Mesothelial cell of epicardium (in vitro differentiated cells): ENCODE measurements around the gene PPARGC1A. TPM values are rescaled to one million over a fixed set of nuclear protein-coding genes. Genes with fewer than 3 reads are reported as not detected.

Experiments used
- DNase-seq, 2 experiments: peaks; one replicate each; pipeline ENCODE4 v3.0.0; 2021; ENCODE audit warnings: low spot score in 2 of 2; ENCODE audit not compliant: unreplicated experiment in 2 of 2
- H3K27ac Mint-ChIP-seq: 2 replicates; pipeline ENCODE4 v1.8.0; 2021; ENCODE audit warnings: mixed read lengths
- H3K27me3 Mint-ChIP-seq: 2 replicates; pipeline ENCODE4 v1.8.0; 2021; ENCODE audit warnings: low read depth, mixed read lengths
- H3K36me3 Mint-ChIP-seq: 2 replicates; pipeline ENCODE4 v1.8.0; 2021; ENCODE audit warnings: mixed read lengths
- H3K4me1 Mint-ChIP-seq: 2 replicates; pipeline ENCODE4 v1.8.0; 2021; ENCODE audit warnings: mixed read lengths
- H3K4me3 Mint-ChIP-seq: 2 replicates; pipeline ENCODE4 v1.8.0; 2021; ENCODE audit warnings: mild to moderate bottlenecking, moderate library complexity, mixed read lengths
- H3K9me3 Mint-ChIP-seq: 2 replicates; pipeline ENCODE4 v1.8.0; 2021; ENCODE audit warnings: mixed read lengths
- total RNA-seq: library from RNA; stranded (reverse); gene quantifications from 3 replicates; pipeline ENCODE4 v1.2.1, GENCODE V29; 2021
- TF ChIP-seq, protein P1 (sequence below): fragments of 200-600 bp; sonication (generic); IDR thresholded peaks from one replicate; pipeline ENCODE4 v1.5.0; 2021; ENCODE audit warnings: antibody characterized with exemption; ENCODE audit not compliant: unreplicated experiment

The PPARGC1A gene
- total RNA-seq, 1 donor from 2014 or later: 3.7 TPM

DNA sequence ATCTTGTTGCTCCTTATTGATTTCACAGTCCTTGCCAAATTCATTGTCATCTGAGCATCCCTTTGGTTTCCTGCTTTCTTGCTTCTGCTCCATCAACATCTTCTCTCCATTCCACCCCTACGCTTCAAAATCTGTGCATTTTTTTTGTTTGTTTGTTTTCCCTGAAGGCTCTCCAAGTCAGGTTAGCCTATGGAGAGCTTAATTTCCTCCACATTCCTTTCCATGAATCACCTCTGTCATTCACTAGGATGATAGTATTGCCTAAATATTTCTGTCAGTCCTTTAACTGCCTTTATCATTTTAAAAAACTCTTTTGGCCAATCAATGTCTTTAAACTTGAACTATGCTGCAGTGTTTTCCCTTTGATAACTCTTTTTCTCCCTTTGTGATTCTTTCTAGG lies 67.7 kb downstream of the PPARGC1A start:
- DNase-seq: no peak
- no peaks in the 10 kb centered on the region for H3K36me3 Mint-ChIP-seq
- TF ChIP-seq, protein P1, sequence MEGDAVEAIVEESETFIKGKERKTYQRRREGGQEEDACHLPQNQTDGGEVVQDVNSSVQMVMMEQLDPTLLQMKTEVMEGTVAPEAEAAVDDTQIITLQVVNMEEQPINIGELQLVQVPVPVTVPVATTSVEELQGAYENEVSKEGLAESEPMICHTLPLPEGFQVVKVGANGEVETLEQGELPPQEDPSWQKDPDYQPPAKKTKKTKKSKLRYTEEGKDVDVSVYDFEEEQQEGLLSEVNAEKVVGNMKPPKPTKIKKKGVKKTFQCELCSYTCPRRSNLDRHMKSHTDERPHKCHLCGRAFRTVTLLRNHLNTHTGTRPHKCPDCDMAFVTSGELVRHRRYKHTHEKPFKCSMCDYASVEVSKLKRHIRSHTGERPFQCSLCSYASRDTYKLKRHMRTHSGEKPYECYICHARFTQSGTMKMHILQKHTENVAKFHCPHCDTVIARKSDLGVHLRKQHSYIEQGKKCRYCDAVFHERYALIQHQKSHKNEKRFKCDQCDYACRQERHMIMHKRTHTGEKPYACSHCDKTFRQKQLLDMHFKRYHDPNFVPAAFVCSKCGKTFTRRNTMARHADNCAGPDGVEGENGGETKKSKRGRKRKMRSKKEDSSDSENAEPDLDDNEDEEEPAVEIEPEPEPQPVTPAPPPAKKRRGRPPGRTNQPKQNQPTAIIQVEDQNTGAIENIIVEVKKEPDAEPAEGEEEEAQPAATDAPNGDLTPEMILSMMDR: no peak
- H3K4me3 Mint-ChIP-seq: no peak overlapping the region
- H3K4me1 Mint-ChIP-seq: peaks cover 2% of the 10 kb centered on the region
- no peaks in the 10 kb centered on the region for H3K27me3 Mint-ChIP-seq
- no peaks in the 10 kb centered on the region for H3K9me3 Mint-ChIP-seq
- no peak overlapping the region for H3K27ac Mint-ChIP-seq

DNA sequence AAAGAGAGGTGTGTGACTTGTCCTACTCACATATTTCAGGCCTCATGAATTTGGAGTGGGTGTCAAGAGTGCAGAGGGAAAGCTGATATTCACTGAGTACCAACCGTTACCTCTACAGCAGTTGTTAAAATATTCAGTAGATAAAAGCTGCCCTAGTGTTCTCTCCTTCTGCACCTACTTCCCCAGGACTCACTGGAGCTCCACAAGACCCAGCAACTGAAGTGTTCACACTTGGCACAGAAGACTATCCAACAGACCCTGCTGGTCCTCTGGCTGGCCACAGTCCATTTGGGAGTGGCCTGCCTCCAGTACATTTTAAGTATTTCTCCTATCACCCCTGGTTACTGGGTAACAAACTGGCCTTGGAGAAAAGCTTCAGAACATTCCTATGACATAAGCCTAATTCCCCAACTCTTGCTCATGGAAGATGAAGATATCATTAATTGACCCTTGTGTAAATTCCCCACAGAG lies 70.8 kb downstream of the PPARGC1A start:
- Mint-ChIP-seq H3K36me3 (no peaks in the 10 kb centered on the region), H3K27me3 (no peaks in the 10 kb centered on the region), H3K4me1 (no peaks in the 10 kb centered on the region), H3K27ac (no peak overlapping the region), H3K9me3 (no peaks in the 10 kb centered on the region), H3K4me3 (no peak overlapping the region)
- TF ChIP-seq, protein P1: no peak
- no peak for DNase-seq

DNA sequence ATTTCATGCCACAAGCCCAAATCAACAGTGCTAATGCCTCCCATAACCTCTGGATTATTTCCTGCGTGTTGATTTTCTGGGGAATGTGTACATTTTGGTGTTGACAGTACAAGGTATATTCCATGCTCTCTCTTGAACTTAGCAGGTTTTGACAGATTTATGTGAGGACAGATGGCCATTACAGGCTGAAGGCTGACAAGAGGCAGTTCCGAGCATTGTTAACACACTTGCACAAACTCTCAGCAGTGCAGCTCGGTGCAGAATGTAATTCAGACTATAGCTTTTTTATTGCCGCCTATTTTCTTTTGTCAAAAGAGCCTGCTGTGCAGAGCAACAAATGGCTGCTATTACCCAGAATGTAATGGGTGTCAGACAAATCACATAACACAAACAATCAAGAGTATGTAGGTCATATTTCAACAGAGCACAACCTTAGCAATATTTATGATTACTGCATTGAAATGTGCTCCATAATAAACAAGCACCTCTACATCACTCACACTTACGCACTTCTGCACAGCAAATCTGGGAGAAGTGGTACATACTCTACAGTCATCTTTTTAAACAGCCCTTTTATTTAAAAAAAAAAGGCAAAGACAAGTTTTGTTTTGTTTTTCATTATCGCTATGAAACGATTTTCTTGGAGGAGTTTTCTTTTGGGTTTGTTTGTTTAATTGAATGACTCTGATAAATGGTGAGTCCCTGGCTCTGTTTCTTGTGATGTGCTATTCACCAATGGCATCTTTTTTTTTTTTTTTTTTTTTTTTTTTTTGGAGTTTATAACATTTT lies 71.6 kb downstream of the PPARGC1A start:
- Mint-ChIP-seq H3K4me1 (no peaks in the 10 kb centered on the region), H3K27me3 (peaks cover 1% of the 10 kb centered on the region), H3K9me3 (no peaks in the 10 kb centered on the region), H3K36me3 (peaks cover 1% of the 10 kb centered on the region), H3K4me3 (no peak overlapping the region), H3K27ac (no peak overlapping the region)
- no peak for DNase-seq
- TF ChIP-seq, protein P1: no peak

DNA sequence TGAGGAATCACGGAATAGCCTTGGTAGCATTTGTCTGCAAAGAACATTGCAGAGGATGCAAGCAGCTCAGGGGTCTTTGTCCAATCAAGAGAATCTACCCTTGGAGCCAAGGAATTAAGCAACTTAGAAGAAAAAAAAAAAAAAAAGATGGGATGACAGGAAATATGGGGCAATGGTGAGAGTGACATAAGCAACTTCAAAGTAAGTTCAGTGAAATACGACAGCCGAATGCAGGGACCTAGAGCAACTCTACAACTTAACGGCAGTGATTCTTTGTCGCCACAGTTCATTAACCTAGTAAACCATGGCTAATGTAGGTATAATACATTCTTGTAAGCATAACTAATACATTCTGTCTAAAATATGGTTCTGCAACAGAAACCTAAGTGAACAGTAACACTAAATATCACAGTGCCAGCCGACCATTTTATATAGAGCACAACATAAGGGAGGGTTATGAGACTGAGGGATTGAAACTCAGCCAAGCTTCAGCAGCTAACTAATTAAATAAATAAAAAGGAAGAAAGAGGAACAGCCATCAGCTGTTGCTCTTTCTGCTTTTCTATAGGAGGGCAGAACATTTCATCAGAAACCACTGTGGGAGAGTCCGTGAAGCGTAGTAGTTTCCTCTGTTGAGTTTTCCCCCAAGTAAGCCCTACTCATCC lies 74.7 kb downstream of the PPARGC1A start:
- peaks cover 1% of the 10 kb centered on the region for H3K36me3 Mint-ChIP-seq
- TF ChIP-seq, protein P1: no peak
- H3K27me3 Mint-ChIP-seq: peaks cover 1% of the 10 kb centered on the region
- no peaks in the 10 kb centered on the region for H3K4me1 Mint-ChIP-seq
- no peaks in the 10 kb centered on the region for H3K9me3 Mint-ChIP-seq
- no peak overlapping the region for H3K27ac Mint-ChIP-seq
- no peak overlapping the region for H3K4me3 Mint-ChIP-seq
- DNase-seq: no peak

DNA sequence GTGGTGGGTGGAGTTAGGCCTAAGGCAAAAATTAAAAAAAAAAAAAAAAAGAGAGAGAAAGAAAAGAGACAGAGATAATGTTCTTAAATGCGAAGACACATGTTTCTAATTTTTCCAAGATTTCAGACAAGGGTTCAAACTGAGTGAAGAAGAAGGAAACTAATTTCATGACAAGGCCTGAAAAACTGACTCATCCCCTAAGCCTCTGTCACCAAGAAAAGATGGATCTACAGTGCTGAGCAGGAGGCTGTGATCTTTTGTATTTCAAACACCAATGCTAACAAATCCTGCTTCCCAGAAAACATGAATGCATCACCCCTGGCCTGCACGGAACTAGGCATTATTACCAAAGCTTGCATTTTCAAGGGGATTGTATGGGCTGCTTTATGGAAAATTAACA lies 75.3 kb downstream of the PPARGC1A start:
- Mint-ChIP-seq H3K4me3 (no peak overlapping the region), H3K4me1 (no peaks in the 10 kb centered on the region), H3K27ac (no peak overlapping the region), H3K27me3 (peaks cover 1% of the 10 kb centered on the region), H3K9me3 (no peaks in the 10 kb centered on the region), H3K36me3 (peaks cover 1% of the 10 kb centered on the region)
- DNase-seq: no peak
- TF ChIP-seq, protein P1: no peak
